GM12864 (cell line): ENCODE results near the gene ZNF561.
"Not testable (repeated sequence)": the region's sequence is repeated elsewhere in the genome, so short reads cannot be mapped to it uniquely, and the experiment has no call there.

Experiments used
- DNase-seq: peaks from one replicate; pipeline ENCODE4 v3.0.0-alpha.2; 2011; ENCODE audit warnings: low read depth
- H3K4me3 ChIP-seq: 2 replicates; pipeline ENCODE4 v1.5.1; 2011; ENCODE audit warnings: mild to moderate bottlenecking, low read depth, low read length, control low read depth
- CTCF ChIP-seq: IDR thresholded peaks from 2 replicates; pipeline ENCODE4 v1.5.1; 2011; ENCODE audit warnings: low read depth, mild to moderate bottlenecking, moderate library complexity, low read length, control low read depth, inconsistent platforms; ENCODE audit errors: missing control alignments

The ZNF561 gene

GRCh38 chr19:9621156-9622037 lies at the start of gene ZNF561:
ZNF561 (minus strand) TSS chr19:9621232; CDS start chr19:9619456, 1,776 bp downstream.
- no peak for TF ChIP-seq CTCF
- DNase-seq = peak; percentile 71

GRCh38 chr19:9668544-9668943 lies 47.5 kb upstream of the ZNF561 start:
- H3K4me3 ChIP-seq = no peak overlapping the region
- no peak for DNase-seq
- TF ChIP-seq CTCF = no peak

More at GRCh38 chr19:9621156-9622037, at the start of gene ZNF561:
- peak within 1 kb of the TSS; percentile 78 for H3K4me3 ChIP-seq

GRCh38 chr19:9667898-9668297 lies 46.9 kb upstream of the ZNF561 start:
- no peak overlapping the region for H3K4me3 ChIP-seq
- TF ChIP-seq CTCF = no peak
- DNase-seq = no peak

GRCh38 chr19:9658769-9659168 lies 37.7 kb upstream of the ZNF561 start:
- no peak for TF ChIP-seq CTCF
- no peak overlapping the region for H3K4me3 ChIP-seq
- no peak for DNase-seq

GRCh38 chr19:9653066-9653555 lies 32.1 kb upstream of the ZNF561 start:
- DNase-seq, H3K4me3 ChIP-seq: not testable (repeated sequence)

- DNase-seq, H3K4me3 ChIP-seq: not testable (repeated sequence)
Observed at GRCh38 chr19:9651464-9651863, 30.4 kb upstream of the ZNF561 start.

GRCh38 chr19:9650345-9650744 lies 29.3 kb upstream of the ZNF561 start:
- DNase-seq = no peak
- H3K4me3 ChIP-seq = no peak overlapping the region
- TF ChIP-seq CTCF = no peak

GRCh38 chr19:9645472-9645871 lies 24.4 kb upstream of the ZNF561 start:
- H3K4me3 ChIP-seq = no peak overlapping the region
- TF ChIP-seq CTCF = no peak
- no peak for DNase-seq
